Kasumi-1 (cell line): Measurements from ENCODE around the gene PLA2G2C.
"Not testable (repeated sequence)": the region's sequence is repeated elsewhere in the genome, so short reads cannot be mapped to it uniquely, and the experiment has no call there.

Experiments used
- DNase-seq, 2 experiments: peaks; one replicate each; lab custom pipeline; 2025; lab: John Stamatoyannopoulos, UW

The PLA2G2C gene

GRCh38 chr1:20130518-20130917, 55.8 kb downstream of the PLA2G2C start:
- not testable (repeated sequence) for DNase-seq

DNA sequence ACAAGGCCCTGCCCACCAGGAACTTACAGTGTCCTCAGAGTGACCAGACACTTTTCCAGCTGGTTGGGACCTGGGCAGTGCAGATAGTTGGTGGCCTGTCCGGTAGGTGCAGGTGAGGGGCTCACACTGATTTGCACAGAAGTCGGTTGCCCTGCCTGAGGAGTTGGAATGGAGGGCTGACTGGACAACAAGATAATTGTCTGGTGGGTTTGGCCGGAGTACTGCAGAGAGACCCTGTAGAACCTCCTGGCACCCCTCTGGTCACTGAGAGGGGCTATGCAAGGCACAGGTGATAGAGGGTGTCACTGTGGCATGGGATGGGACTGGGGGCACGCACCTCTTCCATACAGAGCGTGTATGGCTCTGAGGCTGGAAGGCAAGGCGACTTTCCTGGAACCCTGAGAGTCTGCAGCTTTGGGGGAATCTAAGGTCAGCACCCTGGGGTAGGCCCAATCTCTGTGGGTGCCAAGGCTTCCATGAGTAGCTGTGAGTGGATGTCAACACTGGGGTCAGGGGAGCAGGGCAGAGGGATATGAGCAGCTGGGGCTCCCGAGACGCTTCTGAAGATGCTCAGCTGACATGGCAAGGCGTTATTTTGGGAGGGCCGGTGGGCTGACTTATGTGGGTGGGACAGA, 59.4 kb downstream of the PLA2G2C start:
- no peak for DNase-seq

GRCh38 chr1:20126041-20126805, 60.1 kb downstream of the PLA2G2C start:
- no peak for DNase-seq

DNA sequence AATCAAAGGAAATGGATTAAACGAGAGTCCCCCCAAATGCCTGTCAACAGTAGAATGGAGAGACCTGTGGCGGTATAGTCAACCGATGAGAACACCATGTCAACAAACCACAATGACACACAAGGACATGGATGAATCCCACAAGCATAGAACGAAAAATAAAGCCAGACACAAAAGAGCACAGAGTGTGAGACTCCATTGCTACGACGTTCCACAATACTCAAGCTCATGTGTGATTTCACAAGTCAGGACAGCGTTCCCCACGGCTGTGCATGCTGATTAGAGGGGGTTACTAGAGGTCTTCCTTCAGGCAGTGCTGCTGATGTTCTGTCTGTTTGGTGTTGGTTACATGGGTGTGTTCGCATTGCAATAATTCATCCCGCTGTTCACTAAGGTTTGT, 61.2 kb downstream of the PLA2G2C start:
- no peak for DNase-seq

- no peak for DNase-seq
Measured at GRCh38 chr1:20124456-20125057, 61.8 kb downstream of the PLA2G2C start.

- no peak for DNase-seq
Measured at GRCh38 chr1:20123722-20124455, 62.4 kb downstream of the PLA2G2C start.

DNA sequence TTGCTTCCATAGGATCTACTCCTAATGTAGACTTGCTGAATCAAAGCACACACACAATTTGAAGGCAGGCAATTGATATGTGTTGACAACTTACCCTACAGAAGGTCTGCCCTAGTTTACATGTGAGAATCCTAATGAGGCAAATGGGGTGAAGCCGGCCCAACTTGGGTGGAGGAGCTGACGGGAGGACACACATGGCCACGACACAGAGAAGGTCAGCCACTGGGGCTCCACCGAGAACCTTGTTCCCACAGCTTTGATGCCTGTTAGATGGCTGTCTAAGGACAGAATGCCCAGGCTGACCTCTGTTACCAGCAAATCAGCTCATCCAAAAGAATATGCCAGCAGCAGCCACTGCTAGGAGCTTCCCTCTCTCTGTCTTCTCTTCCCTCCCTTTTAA, 65.5 kb downstream of the PLA2G2C start:
- no peak for DNase-seq

GRCh38 chr1:20119347-20119746, 67.0 kb downstream of the PLA2G2C start, which contains the start of gene PLA2G2D:
Gene PLA2G2D (minus strand): TSS chr1:20119536. CDS start chr1:20119498, 38 bp downstream.
- DNase-seq, result no peak

DNA sequence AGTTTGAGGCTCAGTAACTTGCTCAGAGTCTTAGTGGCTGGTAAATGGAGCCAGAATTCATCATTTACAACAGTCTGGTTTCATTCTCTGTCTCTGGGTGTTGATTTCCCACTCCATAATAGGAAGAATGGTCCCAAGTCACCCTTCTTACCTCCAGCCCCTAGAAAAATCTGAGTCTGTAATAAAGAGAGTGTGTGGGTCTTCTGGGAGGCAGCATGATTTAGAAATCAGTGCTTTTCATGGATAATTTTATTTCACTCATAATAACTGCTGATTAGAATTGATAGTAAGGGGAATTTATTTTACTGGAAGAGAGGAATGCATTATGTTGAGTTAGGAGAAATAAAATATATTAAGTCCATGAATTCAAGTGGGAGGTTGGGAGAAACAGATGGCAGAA, 69.1 kb downstream of the PLA2G2C start:
- DNase-seq, result no peak

DNA sequence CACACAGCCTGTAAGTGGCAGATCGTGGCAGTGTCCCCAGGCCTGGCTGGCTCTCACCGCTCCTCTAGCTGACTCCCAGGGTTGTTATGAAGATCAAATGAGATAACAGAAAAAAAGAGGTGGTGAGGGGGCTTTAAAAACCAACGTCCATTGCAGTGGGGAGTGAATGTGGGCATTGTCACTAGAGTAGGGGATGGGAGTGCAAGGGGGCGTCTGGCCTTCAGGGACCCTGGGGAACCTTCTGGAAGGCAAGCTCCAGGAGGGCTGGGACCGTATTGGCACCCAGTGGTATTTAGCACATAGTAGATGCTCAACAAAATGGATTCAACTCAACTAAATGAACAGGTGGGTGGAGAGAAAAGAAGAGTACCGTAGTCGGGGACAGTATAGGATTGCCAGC, 70.4 kb downstream of the PLA2G2C start:
- no peak for DNase-seq

DNA sequence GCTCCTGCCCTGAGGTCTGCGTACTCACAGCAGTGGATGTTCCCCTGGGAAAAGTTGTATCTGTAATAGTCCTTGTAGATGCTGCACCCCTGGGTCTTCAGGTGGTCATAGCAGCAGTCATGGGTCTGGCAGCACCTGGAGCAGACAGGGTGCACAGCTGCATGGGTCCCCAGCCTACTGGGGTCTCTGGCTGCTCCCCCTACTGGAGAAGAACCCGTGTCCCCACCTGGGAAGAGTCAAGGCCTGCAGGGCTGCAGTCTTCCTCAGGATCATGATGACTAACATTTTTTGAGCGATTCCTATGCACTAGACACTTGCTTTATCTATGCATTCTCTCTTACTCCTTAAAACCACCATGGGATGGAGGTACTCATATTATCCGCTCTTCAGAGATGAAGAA, 70.8 kb downstream of the PLA2G2C start:
- no peak for DNase-seq

- DNase-seq, result no peak
Measured at GRCh38 chr1:20114021-20114648, 72.2 kb downstream of the PLA2G2C start.
